Measurements from ENCODE around the gene MPP2.

DNA sequence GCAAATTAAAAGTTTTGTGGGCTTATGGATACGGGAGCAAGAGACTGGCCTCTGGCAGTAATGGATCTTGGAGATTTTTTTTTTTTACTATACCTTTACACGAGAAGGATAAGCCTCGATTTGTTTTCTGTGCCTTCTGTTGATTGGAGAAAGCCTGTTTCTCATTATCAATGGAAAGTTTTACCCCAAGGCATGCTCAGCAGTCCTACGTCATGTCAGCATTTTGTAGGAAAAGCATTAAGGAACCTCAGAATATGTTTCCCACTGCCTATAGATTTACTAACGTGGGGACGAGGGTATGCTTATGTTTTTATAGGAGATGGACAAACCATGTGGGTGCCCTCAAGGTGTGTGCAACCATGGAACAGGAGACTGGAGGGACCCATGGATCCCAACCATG is 33.5 kb downstream of the MPP2 start:
- no peak for TF ChIP-seq SP1 (IDR thresholded peaks at IDR 0.05)
- no peak for TF ChIP-seq SUZ12 (IDR thresholded peaks at IDR 0.05)
- TF ChIP-seq ELF4 (IDR thresholded peaks at IDR 0.05): no peak
- no peak for TF ChIP-seq L3MBTL2 (conservative IDR thresholded peaks at IDR 0.05)
- no peak for TF ChIP-seq CTBP1 (IDR thresholded peaks at IDR 0.05; ENCODE audit: borderline replicate concordance)
- TF ChIP-seq FOXA1 (IDR thresholded peaks at IDR 0.05): no peak

Data from HEK293T (cell line).